ENCODE data around the gene MED13. TPM values are rescaled to one million over a fixed set of nuclear protein-coding genes. Genes with fewer than 3 reads are reported as not detected.
A peak's percentile ranks its signal among the peaks of the same experiment; 100 is the strongest.
"Not testable (repeated sequence)": the region's sequence is repeated elsewhere in the genome, so short reads cannot be mapped to it uniquely, and the experiment has no call there.

The MED13 gene
- total and polyA plus RNA-seq, 7 donors: 6.6 to 74.4 (median 45.1) TPM

- no peak for ATAC-seq
- intact Hi-C loops (cut with DNase I): loop anchor here in 1 of 2 donors (10.0 kb wide), 1 partner anchor 55 kb away; no protein-coding TSS in a partner anchor
- peaks cover 31% of the 10 kb centered on the region for H3K4me1 ChIP-seq
- H3K27ac ChIP-seq: no peak overlapping the region
- no peak for TF ChIP-seq CTCF (IDR thresholded peaks at IDR 0.05)
- no peaks in the 10 kb centered on the region for H3K9me3 ChIP-seq
- H3K36me3 ChIP-seq (ENCODE audit: insufficient read depth in 1 of 2, low read depth in 1 of 2): peaks cover 0 to 4% of the 10 kb centered on the region in 2 donors
- H3K4me3 ChIP-seq: no peak overlapping the region
- H3K27me3 ChIP-seq (ENCODE audit: insufficient read depth in 3 of 3, low read length in 2 of 3): no peaks in the 10 kb centered on the region
- DNase-seq: no peak
- WGBS, 3 donors: 33 to 52% (median 38%) methylated on average over 3 of the region's 3 CpGs
These were observed 64.9 kb downstream of the MED13 start for GRCh38 chr17:62000186-62000585.

- Histone ChIP-seq H3K36me3 (ENCODE audit: insufficient read depth in 1 of 2, low read depth in 1 of 2) (peaks cover 0 to 18% of the 10 kb centered on the region in 2 donors), H3K27ac (peak overlapping the region; percentile 64), H3K4me3 (peak overlapping the region; percentile 32), H3K4me1 (peaks cover 31% of the 10 kb centered on the region)
- not testable (repeated sequence) for H3K27me3 ChIP-seq (ENCODE audit: insufficient read depth in 3 of 3, low read length in 2 of 3); DNase-seq; H3K9me3 ChIP-seq
- ATAC-seq: peak in 2 of 4 donors; percentile 27 to 28
- WGBS, 3 donors: 82 to 94% (median 87%) methylated on average over 4 of the region's 4 CpGs
- intact Hi-C loops (cut with DNase I): loop anchor here (5.0 kb wide), 2 partner anchors 34 to 49 kb away; no protein-coding TSS in a partner anchor
These were observed 66.5 kb downstream of the MED13 start for GRCh38 chr17:61998534-61998933.

DNA sequence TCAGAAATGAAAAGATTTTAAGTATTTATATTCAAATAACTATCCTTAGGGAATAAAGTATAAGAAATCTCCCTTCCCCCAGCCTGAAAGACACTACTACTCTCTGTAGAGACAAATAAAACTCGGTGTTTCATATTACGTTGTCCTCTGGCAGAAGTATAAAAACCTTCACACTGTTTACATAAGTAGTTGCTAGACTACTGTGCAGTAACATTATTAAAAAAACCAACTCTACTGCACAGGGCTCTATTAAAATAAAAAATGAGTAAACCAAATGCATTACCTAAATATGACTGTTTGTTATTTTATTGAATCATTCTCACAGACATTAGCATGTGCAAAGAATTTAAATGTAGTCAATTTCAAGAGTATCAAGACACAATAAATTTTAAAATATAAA, 67.4 kb downstream of the MED13 start:
- ATAC-seq: peak; percentile 80 to 92 (median 84)
- DNase-seq: no peak
- Histone ChIP-seq H3K27me3 (ENCODE audit: insufficient read depth in 3 of 3, low read length in 2 of 3) (no peaks in the 10 kb centered on the region), H3K9me3 (no peaks in the 10 kb centered on the region), H3K36me3 (ENCODE audit: insufficient read depth in 1 of 2, low read depth in 1 of 2) (peaks cover 0 to 27% of the 10 kb centered on the region in 2 donors), H3K27ac (peak overlapping the region; percentile 64), H3K4me3 (peak overlapping the region; percentile 32), H3K4me1 (peaks cover 31% of the 10 kb centered on the region)
- intact Hi-C loops (cut with DNase I): loop anchor here (5.0 kb wide), 2 partner anchors 35 to 50 kb away; no protein-coding TSS in a partner anchor
- no peak for TF ChIP-seq CTCF (IDR thresholded peaks at IDR 0.05)
- WGBS, 3 donors: 11 to 30% (median 18%) methylated on average over 2 of the region's 2 CpGs

- no peak for TF ChIP-seq CTCF (IDR thresholded peaks at IDR 0.05)
- Histone ChIP-seq H3K4me3 (peak overlapping the region; percentile 32), H3K9me3 (no peaks in the 10 kb centered on the region), H3K27me3 (ENCODE audit: insufficient read depth in 3 of 3, low read length in 2 of 3) (no peaks in the 10 kb centered on the region), H3K27ac (peak overlapping the region; percentile 64), H3K36me3 (ENCODE audit: insufficient read depth in 1 of 2, low read depth in 1 of 2) (peaks cover 0 to 33% of the 10 kb centered on the region in 2 donors), H3K4me1 (peaks cover 31% of the 10 kb centered on the region)
- peak; percentile 65 to 77 (median 72) for ATAC-seq
- intact Hi-C loops (cut with DNase I): loop anchor here (5.0 kb wide), 2 partner anchors 35 to 50 kb away; no protein-coding TSS in a partner anchor
- DNase-seq: no peak
- WGBS, 3 donors: 26 to 45% (median 31%) methylated on average over 4 of the region's 4 CpGs
These were observed 68.0 kb downstream of the MED13 start for GRCh38 chr17:61996916-61997605.

GRCh38 chr17:61989509-61989908, 75.6 kb downstream of the MED13 start:
- no peak for DNase-seq
- Histone ChIP-seq H3K27me3 (ENCODE audit: insufficient read depth in 3 of 3, low read length in 2 of 3) (no peaks in the 10 kb centered on the region), H3K9me3 (no peaks in the 10 kb centered on the region), H3K27ac (no peak overlapping the region), H3K4me1 (no peaks in the 10 kb centered on the region), H3K4me3 (no peak overlapping the region), H3K36me3 (ENCODE audit: insufficient read depth in 1 of 2, low read depth in 1 of 2) (peaks cover 3 to 99% of the 10 kb centered on the region in 2 donors)
- intact Hi-C loops (cut with DNase I): no loop called here
- 94 to 97% (median 96%) methylated on average over 3 of the region's 3 CpGs for WGBS, 3 donors
- no peak for TF ChIP-seq CTCF (IDR thresholded peaks at IDR 0.05)
- ATAC-seq: no peak

Data from psoas muscle (tissue), 8 donors.